Esophagus squamous epithelium (tissue), 5 donors: ENCODE results near the gene ERC2. TPM values are rescaled to one million over a fixed set of nuclear protein-coding genes. Genes with fewer than 3 reads are reported as not detected.

Source experiments
- DNase-seq: peaks from one replicate; lab custom pipeline; 2025; lab: John Stamatoyannopoulos, UW
- H3K27ac ChIP-seq, 4 donors: fragments of 200-600 bp; sonication (generic); one replicate each; pipeline ENCODE4 v1.5.1; 2016 to 2019; ENCODE audit warnings: mild to moderate bottlenecking in 1 of 4
- H3K27me3 ChIP-seq, 4 donors: fragments of 200-600 bp; sonication (generic); 1 replicate in 3 of 4; 2 replicates in 1 of 4; pipeline versions ENCODE4 v1.5.1 to v1.6.0; 2017 to 2021; ENCODE audit warnings: antibody characterized with exemption in 1 of 4
- H3K36me3 ChIP-seq, 3 donors: fragments of 200-600 bp; sonication (generic); one replicate each; pipeline ENCODE4 v1.5.1; 2016 to 2019
- H3K4me1 ChIP-seq, 3 donors: fragments of 200-600 bp; sonication (generic); one replicate each; pipeline ENCODE4 v1.5.1; 2017 to 2019
- H3K4me3 ChIP-seq, 4 donors: fragments of 200-600 bp; sonication (generic); 1 replicate in 3 of 4; 2 replicates in 1 of 4; pipeline ENCODE4 v1.5.1; 2016 to 2019; ENCODE audit warnings: mild to moderate bottlenecking in 2 of 4, moderate library complexity in 1 of 4
- H3K9me3 ChIP-seq, 3 donors: fragments of 200-600 bp; sonication (generic); one replicate each; pipeline ENCODE4 v1.5.1; 2016 to 2019
- POLR2A ChIP-seq, 4 donors: fragments of 450-650 bp; IDR thresholded peaks; one replicate each; pipeline ENCODE4 v1.6.1; 2017; ENCODE audit warnings: antibody characterized with exemption in 4 of 4, mild to moderate bottlenecking in 4 of 4, moderate library complexity in 3 of 4
- WGBS, 2 donors: methylation state at CpG; one replicate each; pipeline ENCODE4 v1.1.5; 2018; 5-methylcytosine and 5-hydroxymethylcytosine counted together
- intact Hi-C: fragments of 100-400 bp; cut with DNase I; formaldehyde crosslinking; loops from one replicate; pipeline ENCODE4 v1.15.0; 2022
- total RNA-seq, 4 donors: library from RNA; depleted of rRNA; stranded (reverse); fragments of >200 nt; gene quantifications; one replicate each; pipeline ENCODE4 v1.1.0, GENCODE V29; 2016
- TF ChIP-seq, protein P1 (sequence below), 6 experiments: fragments of 450-650 bp in 4 of 6; fragments of 200-600 bp in 2 of 6; sonication (generic) in 2 of 6; IDR thresholded peaks; one replicate each; pipeline ENCODE4 v1.5.1; 2016 to 2019; ENCODE audit warnings: antibody characterized with exemption in 6 of 6, mild to moderate bottlenecking in 4 of 6, moderate library complexity in 4 of 6
- donor health status: DM: yes; HTN: yes; CAD: no.

Gene ERC2
- total RNA-seq, 4 donors from 2014 or later, result 0.12 to 1.9 (median 0.86) TPM

DNA sequence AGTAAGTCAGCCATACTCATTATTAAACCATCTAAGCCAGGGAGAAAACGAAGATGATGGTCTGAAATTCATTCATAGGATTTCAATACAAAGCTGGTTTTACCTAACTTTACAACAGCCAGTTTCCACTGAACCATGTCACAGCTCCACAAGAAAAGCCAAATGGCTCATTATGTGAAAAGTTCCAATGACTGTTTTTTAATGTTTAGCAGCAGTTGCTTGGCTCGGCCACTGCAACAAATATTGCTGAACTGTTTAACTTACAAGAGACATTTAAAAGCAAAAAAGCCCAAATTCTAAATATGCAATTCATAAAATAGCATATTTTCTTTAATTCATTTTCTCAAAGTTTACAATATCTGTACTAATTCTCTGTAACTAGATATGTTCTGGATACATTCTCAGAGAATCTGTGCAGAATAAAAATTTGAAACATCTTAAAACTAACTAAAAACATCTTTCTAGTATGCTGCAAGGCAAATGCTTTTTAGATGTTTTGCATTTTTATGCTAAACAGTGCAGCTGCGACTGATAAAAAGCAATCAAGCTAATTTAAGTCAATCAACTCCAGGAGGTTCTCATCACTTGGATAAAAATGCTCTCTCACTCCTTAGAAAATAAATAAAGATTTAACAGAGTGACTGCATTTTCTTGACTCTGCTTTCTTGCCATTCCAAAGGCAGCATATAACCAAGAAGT is 356.5 kb downstream of the ERC2 start:
- Histone ChIP-seq H3K36me3 (no peaks in the 10 kb centered on the region), H3K27me3 (no peaks in the 10 kb centered on the region), H3K4me3 (no peak overlapping the region), H3K9me3 (peaks cover 0 to 20% (median 13%) of the 10 kb centered on the region in 3 donors), H3K27ac (no peak overlapping the region), H3K4me1 (no peaks in the 10 kb centered on the region)
- WGBS, 2 donors, result 41 to 53% methylated on average over 3 of the region's 3 CpGs
- intact Hi-C loops, result no loop called here
- no peak for TF ChIP-seq POLR2A (IDR thresholded peaks at IDR 0.05)
- TF ChIP-seq, protein P1, sequence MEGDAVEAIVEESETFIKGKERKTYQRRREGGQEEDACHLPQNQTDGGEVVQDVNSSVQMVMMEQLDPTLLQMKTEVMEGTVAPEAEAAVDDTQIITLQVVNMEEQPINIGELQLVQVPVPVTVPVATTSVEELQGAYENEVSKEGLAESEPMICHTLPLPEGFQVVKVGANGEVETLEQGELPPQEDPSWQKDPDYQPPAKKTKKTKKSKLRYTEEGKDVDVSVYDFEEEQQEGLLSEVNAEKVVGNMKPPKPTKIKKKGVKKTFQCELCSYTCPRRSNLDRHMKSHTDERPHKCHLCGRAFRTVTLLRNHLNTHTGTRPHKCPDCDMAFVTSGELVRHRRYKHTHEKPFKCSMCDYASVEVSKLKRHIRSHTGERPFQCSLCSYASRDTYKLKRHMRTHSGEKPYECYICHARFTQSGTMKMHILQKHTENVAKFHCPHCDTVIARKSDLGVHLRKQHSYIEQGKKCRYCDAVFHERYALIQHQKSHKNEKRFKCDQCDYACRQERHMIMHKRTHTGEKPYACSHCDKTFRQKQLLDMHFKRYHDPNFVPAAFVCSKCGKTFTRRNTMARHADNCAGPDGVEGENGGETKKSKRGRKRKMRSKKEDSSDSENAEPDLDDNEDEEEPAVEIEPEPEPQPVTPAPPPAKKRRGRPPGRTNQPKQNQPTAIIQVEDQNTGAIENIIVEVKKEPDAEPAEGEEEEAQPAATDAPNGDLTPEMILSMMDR (IDR thresholded peaks at IDR 0.05), result no peak
- DNase-seq, result no peak

DNA sequence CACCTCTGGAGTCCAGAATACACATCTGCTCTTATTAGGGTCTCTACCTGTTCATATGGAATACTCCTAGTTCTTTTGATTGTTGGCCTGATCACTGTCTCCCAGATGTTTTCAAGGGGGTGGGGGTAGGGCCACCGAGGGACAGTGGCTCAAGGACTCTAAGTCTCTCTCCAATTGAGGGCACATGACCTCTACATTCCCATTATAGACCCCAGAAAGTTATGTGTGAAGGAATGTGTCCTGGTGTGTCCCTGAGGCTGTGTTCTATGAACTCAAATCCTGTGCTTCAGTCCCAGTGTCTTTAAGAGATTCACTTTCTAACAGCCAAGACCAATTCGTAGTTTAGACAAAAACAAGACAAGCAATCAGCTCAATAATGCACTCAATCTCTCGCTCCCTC is 357.4 kb downstream of the ERC2 start:
- Histone ChIP-seq H3K27me3 (no peaks in the 10 kb centered on the region), H3K4me1 (peaks cover 0 to 5% (median 0%) of the 10 kb centered on the region in 3 donors), H3K9me3 (peaks cover 0 to 18% (median 13%) of the 10 kb centered on the region in 3 donors), H3K36me3 (no peaks in the 10 kb centered on the region), H3K27ac (no peak overlapping the region), H3K4me3 (no peak overlapping the region)
- DNase-seq, result no peak
- WGBS, 2 donors, result 60 to 77% methylated on average over 3 of the region's 3 CpGs
- TF ChIP-seq, protein P1 (IDR thresholded peaks at IDR 0.05), result no peak
- no peak for TF ChIP-seq POLR2A (IDR thresholded peaks at IDR 0.05)
- intact Hi-C loops, result no loop called here

DNA sequence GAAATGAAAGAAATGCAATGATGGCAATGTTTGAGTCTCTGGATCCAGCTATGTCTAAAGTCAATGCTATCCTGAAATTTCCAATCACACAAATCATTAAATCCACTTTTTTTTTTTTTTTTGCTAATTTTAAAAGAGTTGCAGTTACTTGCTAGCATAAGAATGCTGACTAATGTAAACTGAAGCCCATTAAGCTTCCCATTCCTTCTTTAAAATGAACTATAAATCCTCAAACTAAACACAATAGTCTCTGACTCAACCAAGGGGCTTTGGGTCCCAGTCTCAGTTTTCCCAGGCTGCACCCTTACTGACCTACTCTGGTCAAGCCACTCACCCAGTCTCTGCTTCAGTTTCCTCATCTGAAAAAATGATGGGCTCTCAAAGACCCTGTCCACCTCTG is 361.1 kb downstream of the ERC2 start:
- no peak overlapping the region for H3K4me3 ChIP-seq
- H3K9me3 ChIP-seq, result no peaks in the 10 kb centered on the region
- H3K27me3 ChIP-seq, result no peaks in the 10 kb centered on the region
- intact Hi-C loops, result no loop called here
- peaks cover 0 to 5% (median 0%) of the 10 kb centered on the region in 3 donors for H3K4me1 ChIP-seq
- no peak for TF ChIP-seq POLR2A (IDR thresholded peaks at IDR 0.05)
- TF ChIP-seq, protein P1 (IDR thresholded peaks at IDR 0.05), result no peak
- no peak for DNase-seq
- H3K36me3 ChIP-seq, result no peaks in the 10 kb centered on the region
- H3K27ac ChIP-seq, result no peak overlapping the region

DNA sequence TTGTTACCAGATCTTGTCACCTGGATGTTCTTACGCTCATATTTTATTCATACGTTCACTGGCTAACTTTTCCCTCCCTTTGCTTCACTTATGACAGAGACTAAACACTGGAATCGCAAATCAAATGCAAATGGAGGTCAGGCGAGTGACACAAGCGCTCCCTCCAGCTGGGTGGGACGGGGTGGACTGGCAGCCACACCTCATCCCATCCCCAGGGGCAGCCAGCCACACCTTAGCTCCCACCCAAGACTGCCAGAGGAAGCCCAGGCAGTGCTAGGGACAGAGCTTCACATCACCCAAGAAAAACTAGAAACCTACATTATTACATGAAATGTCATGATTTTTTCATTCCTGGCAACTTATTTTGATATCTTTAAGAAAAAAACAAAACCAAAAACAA is 366.2 kb downstream of the ERC2 start:
- no peak overlapping the region for H3K27ac ChIP-seq
- H3K4me3 ChIP-seq, result no peak overlapping the region
- intact Hi-C loops, result no loop called here
- no peaks in the 10 kb centered on the region for H3K36me3 ChIP-seq
- peaks cover 0 to 10% (median 0%) of the 10 kb centered on the region in 3 donors for H3K4me1 ChIP-seq
- TF ChIP-seq, protein P1 (IDR thresholded peaks at IDR 0.05), result no peak
- TF ChIP-seq POLR2A (IDR thresholded peaks at IDR 0.05), result no peak
- DNase-seq, result no peak
- no peaks in the 10 kb centered on the region for H3K27me3 ChIP-seq
- no peaks in the 10 kb centered on the region for H3K9me3 ChIP-seq
- 77 to 85% methylated on average over 2 to 5 of the region's 6 CpGs for WGBS, 2 donors

DNA sequence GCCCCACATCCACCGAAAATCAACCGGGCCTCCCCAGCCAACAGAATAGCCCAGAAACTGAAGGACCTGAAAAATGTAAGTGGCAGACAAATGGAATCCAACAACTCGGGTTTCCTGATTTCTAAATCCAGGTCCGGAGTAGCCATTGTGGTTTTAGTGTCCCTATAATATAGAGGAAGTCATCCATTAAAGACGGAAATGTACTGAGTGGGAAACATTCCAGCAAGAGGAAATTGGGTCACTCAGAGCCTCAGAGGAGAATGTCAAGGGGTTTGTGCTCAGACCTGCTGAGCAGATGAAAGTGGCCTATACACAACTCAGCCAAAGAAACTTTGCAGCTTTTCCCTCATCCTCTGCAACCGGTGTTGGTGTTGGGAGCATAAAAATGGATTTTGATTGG is 366.7 kb downstream of the ERC2 start:
- TF ChIP-seq, protein P1 (IDR thresholded peaks at IDR 0.05), result no peak
- no peak for TF ChIP-seq POLR2A (IDR thresholded peaks at IDR 0.05)
- intact Hi-C loops, result no loop called here
- no peak for DNase-seq
- Histone ChIP-seq H3K36me3 (no peaks in the 10 kb centered on the region), H3K27me3 (no peaks in the 10 kb centered on the region), H3K4me1 (peaks cover 0 to 13% (median 0%) of the 10 kb centered on the region in 3 donors), H3K27ac (no peak overlapping the region), H3K9me3 (no peaks in the 10 kb centered on the region), H3K4me3 (no peak overlapping the region)
- WGBS, 2 donors, result 55 to 73% methylated on average over 6 of the region's 6 CpGs
